HG03565 (cell line): Measurements from ENCODE around the gene MUC5AC.
"Not testable (repeated sequence)": the region's sequence is repeated elsewhere in the genome, so short reads cannot be mapped to it uniquely, and the experiment has no call there.

Experiments
- ATAC-seq: cut with Tn5 transposase; IDR thresholded peaks from one replicate; pipeline ENCODE4 v1.9.1; 2021; ENCODE audit warnings: mild to moderate bottlenecking, moderate library complexity; ENCODE audit not compliant: unreplicated experiment

MUC5AC gene

GRCh38 chr11:1234771-1235305 lies 77.1 kb downstream of the MUC5AC start:
- ATAC-seq: no peak

GRCh38 chr11:1235306-1235900 lies 77.7 kb downstream of the MUC5AC start:
- ATAC-seq: no peak

- ATAC-seq: no peak
These were observed 78.2 kb downstream of the MUC5AC start for GRCh38 chr11:1235901-1236315.

- ATAC-seq: no peak
These were observed 78.8 kb downstream of the MUC5AC start for GRCh38 chr11:1236316-1237127.

- ATAC-seq: no peak
These were observed 79.4 kb downstream of the MUC5AC start for GRCh38 chr11:1237128-1237580.

- ATAC-seq: no peak
These were observed 80.1 kb downstream of the MUC5AC start for GRCh38 chr11:1237851-1238250.

GRCh38 chr11:1238767-1239595 lies 81.2 kb downstream of the MUC5AC start:
- no peak for ATAC-seq

- ATAC-seq: no peak
These were observed 81.9 kb downstream of the MUC5AC start for GRCh38 chr11:1239596-1240205.

GRCh38 chr11:1240771-1241170 lies 83.0 kb downstream of the MUC5AC start:
- ATAC-seq: no peak

GRCh38 chr11:1241706-1242105 lies 84.0 kb downstream of the MUC5AC start:
- no peak for ATAC-seq

GRCh38 chr11:1242289-1242688 lies 84.5 kb downstream of the MUC5AC start:
- ATAC-seq: no peak

- ATAC-seq: not testable (repeated sequence)
These were observed 85.0 kb downstream of the MUC5AC start for GRCh38 chr11:1242751-1243150.

GRCh38 chr11:1243521-1243920 lies 85.8 kb downstream of the MUC5AC start:
- ATAC-seq: not testable (repeated sequence)

GRCh38 chr11:1244557-1244956 lies 86.8 kb downstream of the MUC5AC start:
- not testable (repeated sequence) for ATAC-seq

GRCh38 chr11:1245717-1246116 lies 88.0 kb downstream of the MUC5AC start:
- not testable (repeated sequence) for ATAC-seq

- ATAC-seq: not testable (repeated sequence)
These were observed 88.5 kb downstream of the MUC5AC start for GRCh38 chr11:1246301-1246700.

GRCh38 chr11:1247026-1247425 lies 89.3 kb downstream of the MUC5AC start:
- ATAC-seq: not testable (repeated sequence)

- not testable (repeated sequence) for ATAC-seq
These were observed 91.2 kb downstream of the MUC5AC start for GRCh38 chr11:1248951-1249350.

GRCh38 chr11:1250411-1250810 lies 92.7 kb downstream of the MUC5AC start:
- not testable (repeated sequence) for ATAC-seq
